Mesenchymal stem cell (in vitro differentiated cells and primary cell): ENCODE data around the gene GPR45.

Experiments
- DNase-seq: peaks from one replicate; pipeline ENCODE4 v3.0.0-alpha.2; 2013
- H2AFZ ChIP-seq: one replicate; pipeline ENCODE4 v1.6.1; 2013; ENCODE audit warnings: low read depth, mild to moderate bottlenecking, control low read depth, inconsistent platforms, low read length, moderate library complexity
- H2AK5ac ChIP-seq: 2 replicates; pipeline ENCODE4 v1.6.1; 2013; ENCODE audit warnings: low read length, moderate library complexity, mild to moderate bottlenecking, inconsistent platforms; ENCODE audit not compliant: severe bottlenecking
- H2BK120ac ChIP-seq: one replicate; pipeline ENCODE4 v1.6.1; 2013; ENCODE audit warnings: low read depth, mild to moderate bottlenecking, inconsistent platforms, low read length, moderate library complexity
- H2BK12ac ChIP-seq, 2 experiments: one replicate each; pipeline ENCODE4 v1.6.1; 2013; ENCODE audit warnings: inconsistent platforms in 2 of 2, low read length in 2 of 2, mild to moderate bottlenecking in 2 of 2, moderate library complexity in 2 of 2, control low read depth in 1 of 2
- H2BK15ac ChIP-seq: one replicate; pipeline ENCODE4 v1.6.1; 2013; ENCODE audit warnings: mild to moderate bottlenecking, low read depth, inconsistent platforms; ENCODE audit not compliant: poor library complexity, severe bottlenecking
- H2BK5ac ChIP-seq: 2 replicates; pipeline ENCODE4 v1.6.1; 2013; ENCODE audit warnings: low read depth, mild to moderate bottlenecking, low read length, control low read depth, inconsistent platforms; ENCODE audit not compliant: poor library complexity, severe bottlenecking
- H3K14ac ChIP-seq, 2 experiments: one replicate each; pipeline ENCODE4 v1.6.1; 2013; ENCODE audit warnings: inconsistent platforms in 2 of 2, low read length in 2 of 2, control low read depth in 1 of 2, mild to moderate bottlenecking in 1 of 2, moderate library complexity in 1 of 2
- H3K18ac ChIP-seq, 2 experiments: one replicate each; pipeline ENCODE4 v1.6.1; 2013; ENCODE audit warnings: inconsistent platforms in 2 of 2, low read length in 2 of 2, control low read depth in 1 of 2, low read depth in 1 of 2, mild to moderate bottlenecking in 1 of 2
- H3K23ac ChIP-seq, 2 experiments: one replicate each; pipeline ENCODE4 v1.6.1; 2013; ENCODE audit warnings: inconsistent platforms in 2 of 2, low read length in 2 of 2, mild to moderate bottlenecking in 2 of 2, moderate library complexity in 2 of 2, control low read depth in 1 of 2
- H3K27ac ChIP-seq: 2 replicates; pipeline ENCODE4 v1.5.1; 2013; ENCODE audit warnings: mild to moderate bottlenecking, moderate library complexity, low read length, control low read depth, inconsistent platforms; ENCODE audit not compliant: poor library complexity, severe bottlenecking
- H3K27me3 ChIP-seq, 2 experiments: 2 replicates each; pipeline versions ENCODE4 v1.6.1 to v1.7.0; 2013; ENCODE audit warnings: low read length in 2 of 2, mild to moderate bottlenecking in 2 of 2, moderate library complexity in 2 of 2, control low read depth in 1 of 2, inconsistent platforms in 1 of 2; ENCODE audit not compliant: control insufficient read depth in 1 of 2, insufficient read depth in 1 of 2
- H3K36me3 ChIP-seq, 2 experiments: 2 replicates each; pipeline versions ENCODE4 v1.6.1 to v1.7.0; 2013; ENCODE audit warnings: low read length in 2 of 2, control low read depth in 1 of 2, inconsistent platforms in 1 of 2, low read depth in 1 of 2, mild to moderate bottlenecking in 1 of 2; ENCODE audit not compliant: insufficient read depth in 2 of 2, control insufficient read depth in 1 of 2
- H3K4ac ChIP-seq, 2 experiments: one replicate each; pipeline ENCODE4 v1.6.1; 2013; ENCODE audit warnings: inconsistent platforms in 2 of 2, low read length in 2 of 2, mild to moderate bottlenecking in 2 of 2, moderate library complexity in 2 of 2, control low read depth in 1 of 2, low read depth in 1 of 2
- H3K4me1 ChIP-seq: 2 replicates; pipeline ENCODE4 v1.6.1; 2013; ENCODE audit warnings: low read depth, low read length, control low read depth; ENCODE audit not compliant: control insufficient read depth, insufficient read depth
- H3K4me2 ChIP-seq: 2 replicates; pipeline ENCODE4 v1.6.1; 2013; ENCODE audit warnings: low read length, mild to moderate bottlenecking, inconsistent platforms; ENCODE audit not compliant: poor library complexity, severe bottlenecking
- H3K4me3 ChIP-seq, 2 experiments: 2 replicates each; pipeline versions ENCODE4 v1.5.1 to v1.7.0; 2013; ENCODE audit warnings: low read length in 2 of 2, mild to moderate bottlenecking in 2 of 2, control low read depth in 1 of 2, low read depth in 1 of 2; ENCODE audit not compliant: insufficient read depth in 1 of 2
- H3K79me1 ChIP-seq: replicated peaks from 2 replicates; pipeline ENCODE4 v1.6.1; 2013; ENCODE audit warnings: mild to moderate bottlenecking, control low read depth, low read length, inconsistent platforms; ENCODE audit not compliant: poor library complexity, severe bottlenecking
- H3K9ac ChIP-seq: 2 replicates; pipeline ENCODE4 v1.7.0; 2013; ENCODE audit warnings: mild to moderate bottlenecking, low read length, moderate library complexity
- H3K9me3 ChIP-seq: 2 replicates; pipeline ENCODE4 v1.7.0; 2013; ENCODE audit warnings: mild to moderate bottlenecking, low read length; ENCODE audit not compliant: control insufficient read depth
- H4K8ac ChIP-seq: one replicate; pipeline ENCODE4 v1.6.1; 2013; ENCODE audit warnings: inconsistent platforms, mild to moderate bottlenecking, low read length, moderate library complexity
- H4K91ac ChIP-seq: one replicate; pipeline ENCODE4 v1.6.1; 2013; ENCODE audit warnings: mild to moderate bottlenecking, low read length, inconsistent platforms
- WGBS: methylation state at CpG from one replicate; pipeline ENCODE4 v1.1.7; 2013; ENCODE audit warnings: mixed read lengths; 5-methylcytosine and 5-hydroxymethylcytosine counted together

GPR45 gene

GRCh38 chr2:105254531-105255210, 13.1 kb downstream of the GPR45 start:
- Histone ChIP-seq H2BK5ac (no peak overlapping the region), H4K8ac (no peak overlapping the region), H4K91ac (no peak overlapping the region), H3K27me3 (no peaks in the 10 kb centered on the region), H2AK5ac (peak overlapping the region; percentile 98), H3K4me2 (no peak overlapping the region), H2BK12ac (no peak overlapping the region), H3K36me3 (peaks cover 0 to 2% of the 10 kb centered on the region in 2 experiments), H3K4me1 (peaks cover 13% of the 10 kb centered on the region), H2BK15ac (no peak overlapping the region), H3K27ac (peak overlapping the region; percentile 39), H3K79me1 (peaks cover 4% of the 10 kb centered on the region), H3K4ac (no peak overlapping the region), H2AFZ (no peak overlapping the region), H3K23ac (no peak overlapping the region), H3K4me3 (no peak overlapping the region), H2BK120ac (no peak overlapping the region), H3K9me3 (no peaks in the 10 kb centered on the region), H3K14ac (no peak overlapping the region), H3K9ac (no peak overlapping the region), H3K18ac (no peak overlapping the region)
- DNase-seq = no peak
- 83% methylated on average over 3 of the region's 5 CpGs for WGBS

DNA sequence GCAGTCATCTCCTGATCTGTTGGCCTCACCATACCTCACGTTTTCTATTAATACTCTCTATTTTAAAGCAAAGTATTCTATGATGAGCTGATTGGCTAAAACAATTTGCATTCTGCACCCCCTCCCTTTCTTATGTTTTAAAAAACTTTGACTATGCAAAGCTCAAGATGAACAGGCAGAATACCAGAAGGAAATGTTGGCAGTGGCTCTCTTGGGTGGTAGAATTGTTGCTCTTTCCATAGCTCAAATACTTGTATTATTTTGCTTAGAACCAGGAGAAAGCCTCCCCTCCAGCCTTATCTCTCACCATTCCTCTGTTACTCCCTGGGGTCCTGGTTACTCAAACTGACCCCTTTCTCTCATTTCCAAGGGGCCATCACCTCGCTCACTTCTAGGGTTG, 14.4 kb downstream of the GPR45 start:
- Histone ChIP-seq H2BK12ac (no peak overlapping the region), H2AK5ac (peak overlapping the region; percentile 96), H2BK5ac (peak overlapping the region; percentile 80), H3K23ac (no peak overlapping the region), H3K9me3 (no peaks in the 10 kb centered on the region), H3K4me1 (peaks cover 10% of the 10 kb centered on the region), H2BK15ac (no peak overlapping the region), H3K36me3 (peaks cover 0 to 2% of the 10 kb centered on the region in 2 experiments), H3K79me1 (peaks cover 4% of the 10 kb centered on the region), H3K14ac (no peak overlapping the region), H2AFZ (no peak overlapping the region), H3K4ac (no peak overlapping the region), H3K4me3 (no peak overlapping the region), H3K27ac (peak overlapping the region; percentile 70), H3K18ac (no peak overlapping the region), H4K91ac (no peak overlapping the region), H3K27me3 (no peaks in the 10 kb centered on the region), H3K4me2 (no peak overlapping the region), H2BK120ac (no peak overlapping the region), H3K9ac (no peak overlapping the region), H4K8ac (no peak overlapping the region)
- WGBS = 91% methylated on average over 1 of the region's 2 CpGs
- no peak for DNase-seq

- no peak for DNase-seq
- H3K79me1 ChIP-seq = peaks cover 4% of the 10 kb centered on the region
- H4K8ac ChIP-seq = no peak overlapping the region
- H2BK12ac ChIP-seq = no peak overlapping the region
- no peak overlapping the region for H2BK15ac ChIP-seq
- no peak overlapping the region for H2BK120ac ChIP-seq
- H3K36me3 ChIP-seq = peaks cover 0 to 2% of the 10 kb centered on the region in 2 experiments
- no peak overlapping the region for H3K23ac ChIP-seq
- H3K4ac ChIP-seq = no peak overlapping the region
- no peak overlapping the region for H3K14ac ChIP-seq
- H2AK5ac ChIP-seq = peak overlapping the region; percentile 82
- H3K27ac ChIP-seq = peak overlapping the region; percentile 70
- H3K9me3 ChIP-seq = no peaks in the 10 kb centered on the region
- H3K27me3 ChIP-seq = no peaks in the 10 kb centered on the region
- H3K4me3 ChIP-seq = no peak overlapping the region
- H4K91ac ChIP-seq = no peak overlapping the region
- no peak overlapping the region for H3K4me2 ChIP-seq
- H2AFZ ChIP-seq = no peak overlapping the region
- peak overlapping the region; percentile 80 for H2BK5ac ChIP-seq
- no peak overlapping the region for H3K9ac ChIP-seq
- no peak overlapping the region for H3K18ac ChIP-seq
- 75% methylated on average over 9 of the region's 11 CpGs for WGBS
- peaks cover 12% of the 10 kb centered on the region for H3K4me1 ChIP-seq
Observed at GRCh38 chr2:105256431-105257047, 15.0 kb downstream of the GPR45 start.

DNA sequence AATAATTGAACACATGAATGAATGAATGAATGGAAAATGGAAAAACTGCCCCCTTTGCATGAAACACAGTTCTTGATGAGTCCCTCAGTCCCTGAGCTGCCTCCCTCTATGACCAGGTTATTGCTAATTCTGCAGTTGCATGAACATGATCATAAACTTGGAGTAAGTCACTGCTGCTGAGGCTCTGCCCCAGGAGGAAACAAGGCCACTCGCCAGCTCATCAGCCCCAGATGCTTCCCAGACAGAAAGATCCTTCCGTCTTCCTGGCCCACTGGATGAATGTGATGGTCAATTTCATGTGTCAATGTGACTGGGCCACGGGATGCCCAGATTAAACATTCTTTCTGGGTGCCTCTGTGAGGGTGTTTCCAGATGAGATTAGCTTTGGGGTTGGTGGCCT, 16.4 kb downstream of the GPR45 start:
- Histone ChIP-seq H2AFZ (no peak overlapping the region), H3K4ac (no peak overlapping the region), H2BK5ac (no peak overlapping the region), H3K9ac (no peak overlapping the region), H3K4me3 (no peak overlapping the region), H3K18ac (no peak overlapping the region), H3K36me3 (peaks cover under 1 to 7% of the 10 kb centered on the region in 2 experiments), H4K91ac (no peak overlapping the region), H2BK12ac (no peak overlapping the region), H3K27me3 (no peaks in the 10 kb centered on the region), H3K79me1 (peaks cover 4% of the 10 kb centered on the region), H3K23ac (no peak overlapping the region), H2BK15ac (no peak overlapping the region), H3K9me3 (no peaks in the 10 kb centered on the region), H3K14ac (no peak overlapping the region), H4K8ac (no peak overlapping the region), H3K27ac (peak overlapping the region; percentile 13), H3K4me1 (peaks cover 22% of the 10 kb centered on the region), H2AK5ac (peak overlapping the region; percentile 85), H2BK120ac (no peak overlapping the region), H3K4me2 (no peak overlapping the region)
- WGBS = 97% methylated on average over 3 of the region's 3 CpGs
- no peak for DNase-seq
